Ovary (tissue), 9 donors: Measurements from ENCODE around the gene CIAO3. TPM values are rescaled to one million over a fixed set of nuclear protein-coding genes. Genes with fewer than 3 reads are reported as not detected.
A peak's percentile ranks its signal among the peaks of the same experiment; 100 is the strongest.

Source experiments
- DNase-seq, 5 donors: peaks; one replicate each; pipeline ENCODE4 v3.0.0-alpha.2; 2019 to 2020
- H3K27ac ChIP-seq, 2 donors: fragments of 200-600 bp; one replicate each; pipeline versions ENCODE4 v1.5.1 to v1.8.0; 2019 to 2022
- H3K27me3 ChIP-seq: fragments of 200-600 bp; one replicate; pipeline ENCODE4 v1.8.0; 2022
- H3K36me3 ChIP-seq: fragments of 200-600 bp; sonication (generic); one replicate; pipeline ENCODE4 v1.5.1; 2019
- H3K4me1 ChIP-seq: one replicate; pipeline ENCODE4 v1.8.1; 2013; ENCODE audit warnings: mild to moderate bottlenecking, moderate library complexity; ENCODE audit not compliant: insufficient read depth
- H3K4me3 ChIP-seq: fragments of 200-600 bp; sonication (generic); one replicate; pipeline ENCODE4 v1.5.1; 2017
- H3K9me3 ChIP-seq, 2 donors: fragments of 200-600 bp in 1 of 2; sonication (generic) in 1 of 2; one replicate each; pipeline versions ENCODE4 v1.5.1 to v1.8.1; 2013 to 2019; ENCODE audit warnings: mild to moderate bottlenecking in 1 of 2, moderate library complexity in 1 of 2
- EP300 ChIP-seq: sonication (generic); formaldehyde crosslinking; IDR thresholded peaks from one replicate; pipeline ENCODE4 v1.6.1; 2017; ENCODE audit warnings: antibody characterized with exemption
- POLR2A ChIP-seq: fragments of 450-650 bp; IDR thresholded peaks from one replicate; pipeline ENCODE4 v1.6.1; 2017; ENCODE audit warnings: antibody characterized with exemption, mild to moderate bottlenecking, moderate library complexity
- WGBS, 3 donors: extraction: QIAGEN DNeasy Blood & Tissue Kit in 1 of 3; methylation state at CpG; one replicate each; pipeline versions ENCODE4 v1.1.5 to v1.1.7; 2013 to 2017; 5-methylcytosine and 5-hydroxymethylcytosine counted together
- intact Hi-C, 4 donors: fragments of 100-400 bp; cut with DNase I; formaldehyde crosslinking; loops; one replicate each; pipeline versions ENCODE4 v1.11.0 to v1.15.1; 2022 to 2023
- polyA plus RNA-seq, 2 donors: library from polyadenylated mRNA; stranded (reverse); fragments of 200-250 nt in 1 of 2; fragments of 350-450 nt in 1 of 2; fragmentation: Illumina TruSeq in 1 of 2; extraction: RNeasy Lipid Tissue Mini Kit (QIAGEN cat#74804) in 1 of 2; gene quantifications; one replicate each; pipeline ENCODE4 v1.2.3, GENCODE V29; 2013 to 2014
- total RNA-seq, 7 donors: library from RNA; depleted of rRNA in 2 of 7; stranded (reverse); fragments of >200 nt in 2 of 7; fragmentation: NEBNext Ultra II Directional in 3 of 7; extraction: Animal tissue kit (Norgen Biotek cat#: 25700) in 3 of 7; gene quantifications; one replicate each; pipeline versions ENCODE4 v1.1.0 to v1.2.4, GENCODE V29; 2016 to 2023
- TF ChIP-seq, protein P1 (sequence below), 3 donors: fragments of 450-650 bp in 2 of 3; fragments of 200-600 bp in 1 of 3; IDR thresholded peaks; one replicate each; pipeline versions ENCODE4 v1.5.1 to v1.8.0; 2016 to 2022; ENCODE audit warnings: antibody characterized with exemption in 3 of 3, mild to moderate bottlenecking in 1 of 3
- donor health status: DM: no; HTN: no; CAD: no; lungs with moderate emphysema.
- donor health status: DM: no; HTN: no; CAD: no.
- donor health status: Bipolar disorder and iron deficiency.
- donor health status: DM: yes; HTN: yes; CAD: no.
- donor health status: DM: no; HTN: no; CAD: no.
- donor health status: DM: yes; HTN: yes; CAD: no.

Gene CIAO3
- total and polyA plus RNA-seq, 9 donors = 8.5 to 32.5 (median 21.0) TPM

DNA sequence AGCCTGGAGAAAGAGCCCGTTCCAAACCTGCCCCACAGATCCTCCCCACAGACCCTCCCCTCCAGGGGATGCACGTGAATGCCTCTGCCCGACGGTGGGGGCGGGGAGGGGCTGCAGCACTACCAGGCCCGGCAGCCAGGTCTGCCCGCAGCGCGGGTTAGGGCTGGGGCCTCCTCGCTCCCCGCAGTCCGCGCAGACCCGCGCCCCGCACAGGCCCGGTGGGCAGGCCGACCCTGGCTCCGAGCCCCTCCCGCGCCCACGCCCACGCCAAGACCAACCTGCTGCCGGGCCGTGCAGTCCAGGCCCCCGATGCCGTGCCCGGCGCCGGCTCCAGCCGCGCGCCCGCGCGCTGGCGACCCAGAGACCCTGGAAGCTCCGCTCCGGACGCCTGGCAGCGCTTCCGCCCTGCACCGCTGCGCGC is 47.2 kb upstream of the CIAO3 start, which contains the start of gene RPUSD1:
RPUSD1 (minus strand) TSS at position 404 of the 421 bp plus-strand sequence. CDS start 644 bp downstream, outside the sequence.
- DNase-seq = no peak
- H3K27ac ChIP-seq = no peak within 1 kb of the TSS
- WGBS, 3 donors = 0 to 1% (median 0%) methylated on average over 9 to 43 of the region's 45 CpGs

DNA sequence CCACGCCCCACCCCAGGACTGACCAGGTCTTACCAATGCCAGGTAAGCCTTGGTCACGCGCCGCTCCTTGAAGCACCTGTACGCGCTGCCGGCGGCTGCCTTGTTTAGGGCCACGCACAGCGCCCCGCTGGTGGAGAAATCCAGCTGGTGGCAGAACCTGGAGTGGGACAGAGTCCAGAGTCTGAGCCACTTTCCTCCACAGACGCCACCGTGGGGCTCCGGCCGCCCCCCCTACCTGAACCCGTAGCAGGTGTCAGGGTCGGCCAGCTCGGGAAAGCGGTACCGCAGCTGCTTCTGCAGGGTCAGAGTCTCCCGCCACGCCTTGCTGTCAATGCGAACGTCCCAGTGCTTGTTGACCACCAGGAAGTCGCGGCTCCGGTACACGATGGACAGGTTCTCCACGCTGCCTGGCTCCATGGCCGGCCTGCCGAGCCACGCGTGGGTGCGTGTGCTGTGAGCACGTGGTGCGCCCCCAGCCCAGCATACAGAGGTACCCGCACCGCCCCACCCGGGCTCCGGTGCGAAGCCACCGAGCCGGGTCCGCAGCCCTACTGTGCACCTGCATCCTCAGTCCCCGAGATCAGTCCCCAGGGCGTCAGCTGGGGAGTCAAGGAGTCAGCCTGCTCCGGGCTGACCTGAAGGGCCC is 46.6 kb upstream of the CIAO3 start:
- Histone ChIP-seq H3K36me3 (no peaks in the 10 kb centered on the region), H3K27ac (no peak overlapping the region), H3K9me3 (no peaks in the 10 kb centered on the region), H3K4me1 (peaks cover 17% of the 10 kb centered on the region), H3K4me3 (peak overlapping the region; percentile 88), H3K27me3 (no peaks in the 10 kb centered on the region)
- DNase-seq = peak in 1 of 5 donors; percentile 48
- 31 to 35% (median 31%) methylated on average over 45 to 47 of the region's 47 CpGs for WGBS, 3 donors
- no peak for TF ChIP-seq POLR2A
- TF ChIP-seq, protein P1, sequence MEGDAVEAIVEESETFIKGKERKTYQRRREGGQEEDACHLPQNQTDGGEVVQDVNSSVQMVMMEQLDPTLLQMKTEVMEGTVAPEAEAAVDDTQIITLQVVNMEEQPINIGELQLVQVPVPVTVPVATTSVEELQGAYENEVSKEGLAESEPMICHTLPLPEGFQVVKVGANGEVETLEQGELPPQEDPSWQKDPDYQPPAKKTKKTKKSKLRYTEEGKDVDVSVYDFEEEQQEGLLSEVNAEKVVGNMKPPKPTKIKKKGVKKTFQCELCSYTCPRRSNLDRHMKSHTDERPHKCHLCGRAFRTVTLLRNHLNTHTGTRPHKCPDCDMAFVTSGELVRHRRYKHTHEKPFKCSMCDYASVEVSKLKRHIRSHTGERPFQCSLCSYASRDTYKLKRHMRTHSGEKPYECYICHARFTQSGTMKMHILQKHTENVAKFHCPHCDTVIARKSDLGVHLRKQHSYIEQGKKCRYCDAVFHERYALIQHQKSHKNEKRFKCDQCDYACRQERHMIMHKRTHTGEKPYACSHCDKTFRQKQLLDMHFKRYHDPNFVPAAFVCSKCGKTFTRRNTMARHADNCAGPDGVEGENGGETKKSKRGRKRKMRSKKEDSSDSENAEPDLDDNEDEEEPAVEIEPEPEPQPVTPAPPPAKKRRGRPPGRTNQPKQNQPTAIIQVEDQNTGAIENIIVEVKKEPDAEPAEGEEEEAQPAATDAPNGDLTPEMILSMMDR (IDR thresholded peaks at IDR 0.05) = no peak
- TF ChIP-seq EP300 = no peak
- intact Hi-C loops = no loop called here

More for the DNA sequence above, 47.2 kb upstream of the CIAO3 start, which contains the start of gene RPUSD1:
- Histone ChIP-seq H3K4me3 (peak within 1 kb of the TSS; percentile 88), H3K9me3 (no peaks in the 10 kb centered on the region), H3K4me1 (peaks cover 17% of the 10 kb centered on the region), H3K27me3 (no peaks in the 10 kb centered on the region), H3K36me3 (no peaks in the 10 kb centered on the region)
- TF ChIP-seq EP300 (no peak), POLR2A (no peak)
- TF ChIP-seq, protein P1 (IDR thresholded peaks at IDR 0.05) = no peak
- intact Hi-C loops = no loop called here

DNA sequence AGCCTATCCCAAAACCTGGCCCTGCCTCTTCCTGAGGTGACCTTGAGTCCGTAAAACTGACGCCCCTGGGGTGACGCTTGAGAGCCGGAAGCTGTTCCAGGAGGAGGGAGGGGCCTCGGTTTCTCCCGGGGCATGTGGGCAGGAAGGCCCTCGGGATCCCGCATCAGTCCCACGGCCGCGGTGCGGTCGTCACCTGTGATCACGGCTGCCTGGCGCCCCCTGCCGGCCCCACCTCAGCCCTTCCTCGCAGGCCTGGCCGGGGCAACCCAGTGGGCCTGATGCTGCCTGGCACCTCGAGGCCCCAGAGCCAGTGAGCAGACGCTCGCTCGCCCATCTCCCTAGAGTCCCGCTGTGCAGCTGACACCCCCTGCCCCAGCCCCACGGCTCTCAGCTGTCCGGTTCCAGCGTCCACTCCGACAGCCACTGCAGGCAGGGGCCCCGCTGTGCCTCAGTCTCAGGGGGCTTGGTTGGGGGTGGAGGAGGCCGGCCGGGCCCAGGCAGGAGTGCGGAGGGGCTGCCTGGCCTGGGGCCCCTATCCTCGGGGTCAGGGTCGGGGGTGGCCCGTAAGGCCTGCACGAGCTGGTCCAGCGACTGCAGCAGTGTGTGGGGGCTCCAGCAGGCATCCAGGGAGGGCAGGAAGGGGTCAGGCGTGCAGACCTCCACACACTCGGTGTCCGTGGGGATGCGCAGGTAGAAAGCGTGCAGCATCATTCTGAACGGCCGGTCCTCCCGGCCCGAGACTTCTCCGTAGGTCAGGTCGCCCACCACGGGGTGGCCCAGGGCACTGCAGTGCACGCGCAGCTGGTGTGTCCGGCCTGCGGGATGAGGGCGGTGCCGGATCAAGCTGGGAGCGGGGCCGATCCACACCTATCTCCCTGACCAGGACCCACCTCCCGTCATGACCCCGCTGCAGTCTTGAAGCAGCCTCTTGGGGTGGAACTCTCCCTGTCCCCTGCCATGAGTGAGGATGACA is 45.1 kb upstream of the CIAO3 start:
- no peak for TF ChIP-seq POLR2A
- TF ChIP-seq, protein P1 (IDR thresholded peaks at IDR 0.05) = peak in 1 of 3 donors; percentile 9
- Histone ChIP-seq H3K4me1 (peaks cover 17% of the 10 kb centered on the region), H3K4me3 (no peak overlapping the region), H3K27ac (no peak overlapping the region), H3K27me3 (no peaks in the 10 kb centered on the region), H3K36me3 (no peaks in the 10 kb centered on the region), H3K9me3 (no peaks in the 10 kb centered on the region)
- intact Hi-C loops = no loop called here
- peak; percentile 34 to 69 (median 51) for DNase-seq
- WGBS, 3 donors = 64 to 65% (median 65%) methylated on average over 58 of the region's 58 CpGs

DNA sequence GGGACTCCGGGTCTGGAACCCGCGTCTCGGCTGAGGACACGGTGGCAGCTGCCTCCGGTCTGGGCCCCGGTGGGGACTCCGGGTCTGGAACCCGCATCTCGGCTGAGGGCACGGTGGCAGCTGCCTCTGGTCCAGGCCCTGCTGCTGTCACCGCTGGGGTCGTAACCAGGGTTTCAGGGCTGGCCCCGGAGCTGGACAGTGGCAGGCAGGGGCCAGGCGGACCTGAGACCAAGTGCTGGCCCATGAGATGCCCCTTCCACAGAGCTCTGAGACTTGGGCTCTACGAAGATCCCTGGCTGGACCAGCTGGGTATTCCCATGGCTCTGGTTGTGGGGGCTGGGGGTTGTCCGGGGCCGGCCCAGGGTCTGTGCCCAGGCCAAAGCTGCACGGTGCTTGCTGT is 43.6 kb upstream of the CIAO3 start:
- DNase-seq = no peak
- H3K36me3 ChIP-seq = no peaks in the 10 kb centered on the region
- intact Hi-C loops = no loop called here
- no peak overlapping the region for H3K27ac ChIP-seq
- no peaks in the 10 kb centered on the region for H3K27me3 ChIP-seq
- 79 to 87% (median 86%) methylated on average over 19 of the region's 19 CpGs for WGBS, 3 donors
- H3K9me3 ChIP-seq = no peaks in the 10 kb centered on the region
- H3K4me3 ChIP-seq = no peak overlapping the region
- TF ChIP-seq EP300 = no peak
- TF ChIP-seq, protein P1 (IDR thresholded peaks at IDR 0.05) = no peak
- no peak for TF ChIP-seq POLR2A
- H3K4me1 ChIP-seq = peaks cover 17% of the 10 kb centered on the region
